Activated T-helper 17 cell treated with anti-CD3 and anti-CD28 coated beads, Interleukin-2, amount 50 U/mL, for 72 hours (primary cell): Measurements from ENCODE around the gene SMTN. TPM values are rescaled to one million over a fixed set of nuclear protein-coding genes. Genes with fewer than 3 reads are reported as not detected.
"Not testable (repeated sequence)": the region's sequence is repeated elsewhere in the genome, so short reads cannot be mapped to it uniquely, and the experiment has no call there.

Experiments
- ATAC-seq: fragments of 150-1000 bp; cut with Tn5 transposase; replicated peaks from 2 replicates; pipeline ENCODE4 v1.10.0; 2021; ENCODE audit warnings: mild to moderate bottlenecking, moderate library complexity
- H3K27ac Mint-ChIP-seq: one replicate; pipeline ENCODE4 v1.8.0; 2022; ENCODE audit warnings: mixed read lengths
- H3K27me3 Mint-ChIP-seq: one replicate; pipeline ENCODE4 v1.8.0; 2022; ENCODE audit warnings: mixed read lengths
- H3K36me3 Mint-ChIP-seq: one replicate; pipeline ENCODE4 v1.8.0; 2022; ENCODE audit warnings: low read depth, mild to moderate bottlenecking, mixed read lengths
- H3K4me1 Mint-ChIP-seq: one replicate; pipeline ENCODE4 v1.8.0; 2022; ENCODE audit warnings: mixed read lengths
- H3K4me3 Mint-ChIP-seq: one replicate; pipeline ENCODE4 v1.8.0; 2022; ENCODE audit warnings: mild to moderate bottlenecking, mixed read lengths
- H3K9me3 Mint-ChIP-seq: one replicate; pipeline ENCODE4 v1.8.0; 2022; ENCODE audit warnings: mixed read lengths
- total RNA-seq, 2 donors: library from RNA; stranded (reverse); gene quantifications; one replicate each; pipeline ENCODE4 v1.2.3, GENCODE V29; 2022

SMTN gene
- total RNA-seq, 2 donors from 2014 or later: 42.6 to 58.4 TPM

GRCh38 chr22:31091106-31091975 lies 10.2 kb downstream of the SMTN start:
- Mint-ChIP-seq H3K9me3 (no peaks in the 10 kb centered on the region), H3K27ac (no peak overlapping the region), H3K36me3 (no peaks in the 10 kb centered on the region), H3K4me3 (no peak overlapping the region), H3K27me3 (no peaks in the 10 kb centered on the region), H3K4me1 (no peaks in the 10 kb centered on the region)
- no peak for ATAC-seq

GRCh38 chr22:31092161-31092560 lies 11.0 kb downstream of the SMTN start:
- H3K4me3 Mint-ChIP-seq: no peak overlapping the region
- no peak overlapping the region for H3K27ac Mint-ChIP-seq
- no peak for ATAC-seq
- H3K27me3 Mint-ChIP-seq: no peaks in the 10 kb centered on the region
- H3K9me3 Mint-ChIP-seq: no peaks in the 10 kb centered on the region
- no peaks in the 10 kb centered on the region for H3K36me3 Mint-ChIP-seq
- no peaks in the 10 kb centered on the region for H3K4me1 Mint-ChIP-seq

GRCh38 chr22:31093086-31093850 lies 12.2 kb downstream of the SMTN start:
- no peak for ATAC-seq
- Mint-ChIP-seq H3K4me3 (no peak overlapping the region), H3K4me1 (no peaks in the 10 kb centered on the region), H3K27me3 (no peaks in the 10 kb centered on the region), H3K27ac (no peak overlapping the region), H3K36me3 (no peaks in the 10 kb centered on the region), H3K9me3 (no peaks in the 10 kb centered on the region)

- Mint-ChIP-seq H3K36me3 (no peaks in the 10 kb centered on the region), H3K4me1 (no peaks in the 10 kb centered on the region), H3K4me3 (no peak overlapping the region), H3K9me3 (no peaks in the 10 kb centered on the region), H3K27ac (no peak overlapping the region), H3K27me3 (no peaks in the 10 kb centered on the region)
- ATAC-seq: no peak
Measured at GRCh38 chr22:31094021-31094551, 13.0 kb downstream of the SMTN start.

GRCh38 chr22:31094741-31095140 lies 13.6 kb downstream of the SMTN start:
- Mint-ChIP-seq H3K27me3 (no peaks in the 10 kb centered on the region), H3K27ac (no peak overlapping the region), H3K4me3 (no peak overlapping the region), H3K36me3 (no peaks in the 10 kb centered on the region), H3K9me3 (no peaks in the 10 kb centered on the region), H3K4me1 (no peaks in the 10 kb centered on the region)
- no peak for ATAC-seq

- Mint-ChIP-seq H3K27me3 (no peaks in the 10 kb centered on the region), H3K4me1 (no peaks in the 10 kb centered on the region), H3K27ac (no peak overlapping the region), H3K36me3 (no peaks in the 10 kb centered on the region), H3K4me3 (no peak overlapping the region), H3K9me3 (no peaks in the 10 kb centered on the region)
- no peak for ATAC-seq
Measured at GRCh38 chr22:31095637-31096249, 14.6 kb downstream of the SMTN start.

- Mint-ChIP-seq H3K27me3 (no peaks in the 10 kb centered on the region), H3K4me1 (no peaks in the 10 kb centered on the region), H3K36me3 (no peaks in the 10 kb centered on the region), H3K4me3 (no peak overlapping the region), H3K9me3 (no peaks in the 10 kb centered on the region), H3K27ac (no peak overlapping the region)
- ATAC-seq: no peak
Measured at GRCh38 chr22:31096657-31097279, 15.7 kb downstream of the SMTN start.

DNA sequence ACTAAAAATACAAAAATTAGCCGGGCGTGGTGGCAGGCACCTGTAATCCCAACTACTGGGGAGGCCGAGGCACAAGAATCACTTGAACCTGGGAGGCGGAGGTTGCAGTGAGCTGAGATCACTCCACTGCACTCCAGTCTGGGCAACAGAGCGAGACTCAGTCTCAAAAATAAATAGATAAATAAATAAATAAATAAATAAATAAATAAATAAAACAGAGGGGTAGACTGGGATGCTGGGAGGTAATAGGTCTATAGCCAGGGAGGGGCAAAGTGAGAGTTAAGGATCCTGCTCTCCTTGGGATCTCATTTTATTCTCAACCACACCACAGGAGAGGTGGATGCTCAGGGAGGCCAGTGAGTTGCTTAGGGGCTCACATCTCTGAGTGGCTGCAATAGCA lies 16.4 kb downstream of the SMTN start:
- H3K4me1 Mint-ChIP-seq, H3K27ac Mint-ChIP-seq, H3K36me3 Mint-ChIP-seq, H3K27me3 Mint-ChIP-seq, H3K9me3 Mint-ChIP-seq, H3K4me3 Mint-ChIP-seq, ATAC-seq: not testable (repeated sequence)

GRCh38 chr22:31097941-31098631 lies 17.0 kb downstream of the SMTN start:
- no peaks in the 10 kb centered on the region for H3K36me3 Mint-ChIP-seq
- no peak overlapping the region for H3K4me3 Mint-ChIP-seq
- no peak for ATAC-seq
- no peaks in the 10 kb centered on the region for H3K27me3 Mint-ChIP-seq
- no peaks in the 10 kb centered on the region for H3K9me3 Mint-ChIP-seq
- no peak overlapping the region for H3K27ac Mint-ChIP-seq
- no peaks in the 10 kb centered on the region for H3K4me1 Mint-ChIP-seq

- Mint-ChIP-seq H3K9me3 (no peaks in the 10 kb centered on the region), H3K36me3 (no peaks in the 10 kb centered on the region), H3K4me1 (no peaks in the 10 kb centered on the region), H3K27ac (no peak overlapping the region), H3K4me3 (no peak overlapping the region), H3K27me3 (no peaks in the 10 kb centered on the region)
- no peak for ATAC-seq
Measured at GRCh38 chr22:31098632-31099110, 17.6 kb downstream of the SMTN start.

DNA sequence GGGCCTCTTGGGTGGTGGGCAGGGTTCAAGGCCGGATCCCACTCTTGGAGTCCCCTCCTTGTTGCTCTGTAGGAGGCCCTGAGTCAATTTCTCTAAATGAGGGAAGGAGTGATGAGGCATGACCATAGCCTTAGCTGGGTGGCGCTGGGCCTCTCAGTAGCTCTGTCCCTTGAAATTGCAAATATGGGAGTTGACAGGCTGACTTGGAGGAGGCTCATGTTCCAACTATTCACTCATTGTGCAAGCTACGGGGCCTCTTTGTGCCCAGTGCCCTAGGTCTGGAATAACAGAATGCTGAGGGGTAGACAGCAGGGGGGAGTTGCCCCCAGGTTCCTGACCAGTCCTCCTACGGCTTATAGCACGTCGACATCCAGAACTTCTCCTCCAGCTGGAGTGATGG lies 18.3 kb downstream of the SMTN start:
- no peak overlapping the region for H3K4me3 Mint-ChIP-seq
- H3K36me3 Mint-ChIP-seq: no peaks in the 10 kb centered on the region
- no peak overlapping the region for H3K27ac Mint-ChIP-seq
- ATAC-seq: no peak
- no peaks in the 10 kb centered on the region for H3K27me3 Mint-ChIP-seq
- H3K4me1 Mint-ChIP-seq: no peaks in the 10 kb centered on the region
- H3K9me3 Mint-ChIP-seq: no peaks in the 10 kb centered on the region

DNA sequence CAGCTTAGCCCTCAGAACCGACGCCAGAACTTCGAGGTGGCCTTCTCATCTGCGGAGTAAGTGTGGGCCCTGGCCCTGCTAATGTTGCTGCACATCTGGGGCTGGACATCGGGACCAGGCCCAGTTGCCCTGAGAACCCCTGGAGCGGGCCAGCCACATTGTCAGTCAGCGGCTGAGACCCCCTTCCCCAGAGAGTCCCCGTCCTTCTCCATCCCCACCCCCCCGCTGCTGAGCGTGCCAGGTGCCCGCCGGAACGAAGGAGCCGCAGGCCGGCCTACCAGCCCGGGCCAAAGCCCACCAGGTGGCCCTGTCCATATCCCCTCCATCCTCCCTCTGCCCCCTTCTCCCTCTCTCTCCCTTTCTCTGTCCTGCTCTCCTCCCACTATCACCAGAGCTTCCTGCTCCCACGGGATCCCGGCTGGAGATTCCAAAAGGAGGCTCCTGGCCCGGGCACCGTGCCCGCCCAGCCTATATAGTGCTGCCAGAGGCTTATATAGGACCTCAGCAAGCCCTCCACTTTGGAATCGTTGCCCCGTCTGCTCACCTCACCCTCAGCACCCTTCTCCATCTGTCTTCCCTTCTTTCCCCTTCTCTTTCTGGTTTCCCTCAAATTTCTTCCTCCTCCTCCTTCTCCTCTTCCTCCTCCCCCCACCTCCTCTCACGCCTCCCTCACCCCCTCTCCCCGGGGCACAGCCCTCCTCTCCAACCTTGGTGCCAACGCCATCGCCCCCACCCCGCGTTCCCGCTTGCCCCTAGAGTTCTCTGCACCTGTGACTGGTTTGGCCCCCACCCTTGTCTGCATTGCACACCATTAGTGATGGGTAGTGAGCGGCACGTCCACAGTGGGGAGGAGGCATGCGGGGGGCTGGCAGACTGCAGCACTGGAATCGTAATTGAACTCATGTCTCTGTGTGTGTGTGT lies 19.0 kb downstream of the SMTN start:
- no peak for ATAC-seq
- no peaks in the 10 kb centered on the region for H3K27me3 Mint-ChIP-seq
- no peak overlapping the region for H3K27ac Mint-ChIP-seq
- H3K9me3 Mint-ChIP-seq: no peaks in the 10 kb centered on the region
- H3K36me3 Mint-ChIP-seq: no peaks in the 10 kb centered on the region
- H3K4me3 Mint-ChIP-seq: no peak overlapping the region
- H3K4me1 Mint-ChIP-seq: no peaks in the 10 kb centered on the region
